HG03135 (cell line): Measurements from ENCODE around the gene C21orf58.
A peak's percentile ranks its signal among the peaks of the same experiment; 100 is the strongest.

Experiments used
- ATAC-seq: cut with Tn5 transposase; IDR thresholded peaks from one replicate; pipeline ENCODE4 v1.9.1; 2021; ENCODE audit warnings: mild to moderate bottlenecking, moderate library complexity; ENCODE audit not compliant: unreplicated experiment

C21orf58 gene

GRCh38 chr21:46264690-46265144 is 59.0 kb downstream of the C21orf58 start:
- ATAC-seq = no peak

- ATAC-seq = no peak
Observed at GRCh38 chr21:46264046-46264689, 59.5 kb downstream of the C21orf58 start.

- ATAC-seq = no peak
Observed at GRCh38 chr21:46256501-46256994, 67.1 kb downstream of the C21orf58 start.

- ATAC-seq = no peak
Observed at GRCh38 chr21:46255758-46256337, 67.8 kb downstream of the C21orf58 start.

GRCh38 chr21:46255166-46255565 is 68.5 kb downstream of the C21orf58 start:
- ATAC-seq = no peak

GRCh38 chr21:46254208-46254975 is 69.3 kb downstream of the C21orf58 start:
- peak; percentile 49 for ATAC-seq

- peak; percentile 50 for ATAC-seq
Observed at GRCh38 chr21:46253610-46254124, 70.0 kb downstream of the C21orf58 start.

- ATAC-seq = no peak
Observed at GRCh38 chr21:46252840-46253239, 70.8 kb downstream of the C21orf58 start.
